Middle frontal gyrus (tissue), 1 donor: ENCODE results near the gene IL36RN.

Experiments
- DNase-seq: peaks from one replicate; pipeline ENCODE4 v3.0.0-alpha.2; 2015; ENCODE audit warnings: low spot score; ENCODE audit errors: extremely low spot score

The IL36RN gene

DNA sequence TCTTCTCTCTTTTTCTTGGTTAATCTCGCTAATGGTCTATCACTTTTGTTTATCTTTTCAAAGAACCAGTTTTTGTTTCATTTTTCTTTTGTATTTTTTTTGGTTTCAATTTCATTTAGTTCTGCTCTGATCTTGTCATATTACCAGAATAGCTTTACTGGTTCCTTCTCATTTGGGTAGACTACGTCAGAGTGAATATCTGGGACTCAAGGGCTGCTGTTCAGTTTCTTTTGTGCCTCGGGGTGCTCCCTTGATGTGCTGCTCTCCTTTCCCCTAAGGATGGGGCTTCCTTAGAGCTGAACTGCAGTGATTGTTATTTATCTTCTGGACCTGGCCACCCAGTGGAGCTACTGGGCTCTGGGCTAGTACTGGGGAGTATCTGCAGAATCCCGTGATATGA lies 39.0 kb downstream of the IL36RN start:
- DNase-seq: no peak

GRCh38 chr2:113098532-113098931 lies 39.5 kb downstream of the IL36RN start:
- DNase-seq: no peak

DNA sequence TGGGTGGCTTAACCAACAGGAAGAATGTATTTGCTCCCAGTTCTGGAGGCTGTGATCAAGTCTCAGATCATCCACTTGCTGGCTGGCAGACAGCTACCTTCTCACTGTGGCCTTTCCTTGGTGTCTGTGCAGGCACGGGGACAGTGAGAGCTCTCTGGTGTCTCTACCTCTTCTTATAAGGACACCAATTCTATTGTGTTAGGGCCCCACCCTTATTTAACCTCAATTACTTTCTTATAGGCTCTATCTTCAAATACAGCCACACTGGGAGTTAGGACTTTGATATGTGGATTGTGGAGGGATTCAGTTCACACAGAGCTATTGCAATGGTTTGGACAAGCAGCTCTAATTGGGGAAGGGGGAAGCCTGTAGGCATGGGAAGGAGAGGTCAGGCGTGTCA lies 43.1 kb downstream of the IL36RN start:
- no peak for DNase-seq

DNA sequence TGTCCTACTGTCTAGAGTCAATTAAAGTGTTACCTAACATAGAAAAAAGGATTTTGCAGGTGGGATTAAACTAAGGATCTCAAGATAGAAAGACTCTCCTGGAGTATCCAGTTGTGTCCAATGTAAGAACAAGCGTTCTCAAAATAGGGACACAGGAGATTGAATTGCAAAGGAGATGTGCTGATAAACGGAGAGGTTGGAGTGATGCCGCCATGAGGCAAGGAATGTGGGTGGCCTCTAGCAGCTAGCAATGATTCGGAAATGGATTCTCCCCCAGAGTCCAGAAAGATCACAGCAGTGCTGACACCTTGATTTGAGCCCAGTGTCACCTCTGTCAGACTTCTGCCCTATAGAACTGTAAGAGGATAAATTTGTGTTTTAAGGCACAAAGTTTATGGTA lies 44.3 kb downstream of the IL36RN start:
- no peak for DNase-seq

DNA sequence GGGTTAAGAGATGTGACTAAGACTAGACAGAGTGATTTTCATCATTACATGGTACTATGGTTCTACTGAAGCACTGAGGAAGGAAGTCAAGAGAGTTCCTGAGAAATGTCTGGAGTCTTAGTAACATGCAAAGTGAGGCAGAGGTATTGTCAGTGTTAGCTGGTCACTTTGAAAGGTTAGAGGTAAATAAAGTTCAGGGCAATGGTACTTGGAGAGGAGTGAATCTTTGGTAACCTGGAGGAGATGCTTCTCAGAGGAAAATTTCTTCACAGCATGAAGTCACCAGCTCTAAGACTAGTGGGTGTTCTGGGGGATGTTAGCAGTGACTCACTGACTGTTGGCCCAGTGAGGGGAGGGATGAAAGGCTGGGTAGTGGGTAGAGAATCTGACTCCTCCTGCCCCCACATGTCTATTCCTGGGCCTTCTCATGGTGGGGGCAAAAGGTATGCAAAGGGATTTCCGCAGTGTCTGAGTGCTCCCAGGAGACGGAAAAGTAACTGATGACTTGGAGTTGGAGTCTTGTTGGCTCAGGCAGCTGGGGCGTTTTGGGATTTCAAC lies 45.1 kb downstream of the IL36RN start:
- no peak for DNase-seq

GRCh38 chr2:113105047-113105785 lies 46.2 kb downstream of the IL36RN start:
- DNase-seq: no peak

- DNase-seq: no peak
Observed at GRCh38 chr2:113111121-113111520, 52.1 kb downstream of the IL36RN start.

DNA sequence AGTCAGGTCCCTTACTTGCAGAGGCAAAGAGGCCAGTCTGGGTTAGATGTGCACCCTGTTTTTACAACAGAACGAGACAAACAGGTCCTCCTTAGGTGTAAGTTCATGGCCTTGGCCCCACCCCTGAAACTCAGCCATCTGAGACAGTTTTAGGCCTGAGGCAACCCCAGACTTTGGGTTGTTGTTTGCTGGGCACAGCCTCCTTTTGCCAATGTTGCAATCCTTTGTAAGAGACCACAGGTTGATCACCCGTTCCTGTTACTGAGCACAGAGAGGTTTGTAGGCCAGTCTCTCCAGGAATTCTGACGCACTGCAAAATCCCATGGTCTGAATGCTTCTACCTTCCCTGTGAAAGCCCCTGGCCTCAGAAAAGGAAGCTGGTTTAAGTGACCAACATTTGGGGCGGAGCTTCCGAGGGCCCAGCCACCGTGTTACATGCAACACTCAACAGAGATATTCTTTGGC lies 52.9 kb downstream of the IL36RN start:
- no peak for DNase-seq

DNA sequence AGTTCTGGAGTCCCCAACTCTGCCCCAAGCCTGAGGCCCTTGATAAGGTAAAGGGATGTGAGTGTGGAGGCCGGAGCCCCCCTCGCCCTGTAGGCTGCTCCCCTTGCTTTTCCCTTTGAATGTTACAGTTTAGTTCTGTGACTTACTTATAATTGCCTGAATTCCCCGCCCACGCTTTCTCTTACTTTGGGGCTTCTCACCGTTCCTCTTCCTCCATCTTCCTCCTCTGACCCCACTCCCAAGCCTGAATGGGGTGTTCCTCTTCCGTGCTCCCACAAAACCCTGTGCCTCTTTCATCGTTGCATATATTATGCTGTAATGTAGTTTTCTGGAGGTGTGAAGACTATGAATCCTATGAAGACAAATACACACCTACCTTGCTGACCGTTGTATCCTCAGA lies 53.4 kb downstream of the IL36RN start:
- no peak for DNase-seq

DNA sequence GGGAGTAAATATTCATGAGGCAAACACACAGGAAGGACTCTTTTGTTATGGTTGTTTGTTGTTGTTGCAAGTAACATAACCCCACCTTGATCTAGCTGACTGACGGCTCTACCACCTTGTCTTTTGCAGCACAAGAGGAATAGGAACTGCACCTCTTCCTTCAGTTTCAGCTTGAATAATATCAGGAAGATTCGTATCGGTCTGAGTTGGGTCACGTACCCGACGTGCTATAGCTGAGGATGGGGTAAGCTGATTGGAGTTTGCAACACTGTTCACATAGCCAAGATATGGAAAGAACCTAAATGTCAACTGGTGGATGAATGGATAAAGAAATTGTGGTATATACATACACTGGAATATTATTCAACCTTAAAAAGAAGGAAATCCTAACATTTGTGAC lies 53.9 kb downstream of the IL36RN start:
- DNase-seq: no peak

DNA sequence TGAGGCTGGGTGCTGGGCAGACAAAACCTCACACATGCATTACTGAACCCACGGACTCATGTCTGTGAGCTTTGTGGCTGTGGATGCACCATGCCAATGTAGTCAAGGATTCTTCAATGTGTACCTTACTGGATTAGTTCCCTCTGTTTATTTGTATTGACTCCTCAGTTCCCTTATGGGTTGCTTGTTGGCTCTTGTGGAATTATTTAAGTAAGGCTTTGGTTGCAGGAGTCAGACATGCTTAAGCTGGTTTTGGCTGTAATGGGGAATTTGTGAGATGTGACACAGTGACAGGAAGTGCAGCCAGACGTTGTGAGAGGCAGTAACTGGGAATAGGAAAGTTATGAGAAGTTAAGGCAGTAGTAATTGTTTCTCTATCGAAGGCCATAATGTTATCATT lies 54.8 kb downstream of the IL36RN start:
- no peak for DNase-seq
